GM12878 (cell line): ENCODE measurements around the gene MS4A6A. TPM values are rescaled to one million over a fixed set of nuclear protein-coding genes. Genes with fewer than 3 reads are reported as not detected.

Experiments used
- CREM ChIP-seq: IDR thresholded peaks from 2 replicates; pipeline ENCODE4 v1.6.1; 2014; ENCODE audit warnings: antibody characterized with exemption, low read depth
- FOXM1 ChIP-seq: IDR thresholded peaks from 2 replicates; pipeline ENCODE4 v1.6.1; 2012; ENCODE audit warnings: low read depth, mild to moderate bottlenecking, inconsistent platforms, low read length, moderate library complexity
- GABPA ChIP-seq: IDR thresholded peaks from 2 replicates; pipeline ENCODE4 v1.6.1; 2014; ENCODE audit warnings: antibody characterized with exemption, low read depth, mild to moderate bottlenecking, inconsistent platforms
- IRF5 ChIP-seq: fragments of 450-650 bp; IDR thresholded peaks from 2 replicates; pipeline ENCODE4 v1.6.1; 2017; ENCODE audit warnings: borderline replicate concordance
- MYB ChIP-seq: fragments of 150-350 bp; IDR thresholded peaks from 2 replicates; pipeline ENCODE4 v1.6.1; 2014; ENCODE audit warnings: mild to moderate bottlenecking, low read depth, low read length, borderline replicate concordance
- MYC ChIP-seq: IDR thresholded peaks from 2 replicates; pipeline ENCODE4 v1.6.1; 2011; ENCODE audit warnings: mild to moderate bottlenecking, low read length, moderate library complexity, inconsistent platforms; ENCODE audit not compliant: insufficient read depth, insufficient replicate concordance, insufficient read length, severe bottlenecking
- POLR2AphosphoS2 ChIP-seq: IDR thresholded peaks from 2 replicates; pipeline ENCODE4 v1.6.1; 2011; ENCODE audit warnings: low read depth, mild to moderate bottlenecking, low read length, improper control_type of control experiment, moderate library complexity
- RB1 ChIP-seq: fragments of 450-650 bp; formaldehyde crosslinking; IDR thresholded peaks from 2 replicates; pipeline ENCODE4 v1.6.1; 2017; ENCODE audit warnings: mild to moderate bottlenecking, borderline replicate concordance
- SIN3A ChIP-seq: IDR thresholded peaks from 2 replicates; pipeline ENCODE4 v1.6.1; 2012; ENCODE audit warnings: low read depth, low read length, improper control_type of control experiment
- SMC3 ChIP-seq: IDR thresholded peaks from 2 replicates; pipeline ENCODE4 v1.6.1; 2011; ENCODE audit warnings: low read length, improper control_type of control experiment, borderline replicate concordance
- SREBF2 ChIP-seq: IDR thresholded peaks from 2 replicates; pipeline ENCODE4 v1.6.1; 2012; ENCODE audit warnings: mild to moderate bottlenecking, low read length
- ZNF622 ChIP-seq: fragments of 450-650 bp; IDR thresholded peaks from 2 replicates; pipeline ENCODE4 v1.6.1; 2017; ENCODE audit warnings: mild to moderate bottlenecking, inconsistent platforms
- polyA plus RNA-seq, 11 experiments: library from polyadenylated mRNA; depleted of rRNA in 4 of 11; unstranded in 6 of 11; stranded (reverse) in 5 of 11; fragments of >200 nt; fragmentation: Nextera tagmentation in 4 of 11; fragmentation: Illumina TruSeq in 1 of 11; extraction: Ambion mirVana in 4 of 11; extraction: Trizol in 1 of 11; gene quantifications; 1 replicate in 1 of 11; 2 replicates in 10 of 11; pipeline versions ENCODE4 v1.2.1 to v1.2.3, GENCODE V29; 2011 to 2016; ENCODE audit warnings: inconsistent platforms in 2 of 11, missing spikeins in 2 of 11, low read depth in 1 of 11
- total RNA-seq, 4 experiments: library from RNA; depleted of rRNA in 3 of 4; stranded (reverse); fragments of >200 nt in 3 of 4; fragmentation: Illumina TruSeq in 1 of 4; extraction: Trizol in 1 of 4; gene quantifications; 2 replicates each; pipeline versions ENCODE4 v1.2.1 to v1.2.3, GENCODE V29; 2013 to 2021
- TF ChIP-seq, protein P1 (sequence below): IDR thresholded peaks from 2 replicates; pipeline ENCODE4 v1.6.1; 2012; ENCODE audit warnings: low read length, inconsistent platforms
- TF ChIP-seq, protein P2 (sequence below): IDR thresholded peaks from 2 replicates; pipeline ENCODE4 v1.6.1; 2011; ENCODE audit warnings: low read depth, low read length, improper control_type of control experiment, borderline replicate concordance
- TF ChIP-seq, protein P3 (sequence below): fragments of 450-650 bp; formaldehyde crosslinking; IDR thresholded peaks from 2 replicates; pipeline ENCODE4 v1.4.0; 2020; ENCODE audit warnings: mild to moderate bottlenecking, moderate library complexity
- TF ChIP-seq, protein P4 (sequence below): fragments of 450-650 bp; IDR thresholded peaks from 2 replicates; pipeline ENCODE4 v1.6.1; 2017; ENCODE audit warnings: low read depth, mild to moderate bottlenecking, moderate library complexity

Gene MS4A6A
- total and polyA plus RNA-seq, 10 of the 15 experiments (the other 5 are each of a cell fraction or from before 2014, with no cell fraction given) = 0.75 to 30.7 (median 9.0) TPM

DNA sequence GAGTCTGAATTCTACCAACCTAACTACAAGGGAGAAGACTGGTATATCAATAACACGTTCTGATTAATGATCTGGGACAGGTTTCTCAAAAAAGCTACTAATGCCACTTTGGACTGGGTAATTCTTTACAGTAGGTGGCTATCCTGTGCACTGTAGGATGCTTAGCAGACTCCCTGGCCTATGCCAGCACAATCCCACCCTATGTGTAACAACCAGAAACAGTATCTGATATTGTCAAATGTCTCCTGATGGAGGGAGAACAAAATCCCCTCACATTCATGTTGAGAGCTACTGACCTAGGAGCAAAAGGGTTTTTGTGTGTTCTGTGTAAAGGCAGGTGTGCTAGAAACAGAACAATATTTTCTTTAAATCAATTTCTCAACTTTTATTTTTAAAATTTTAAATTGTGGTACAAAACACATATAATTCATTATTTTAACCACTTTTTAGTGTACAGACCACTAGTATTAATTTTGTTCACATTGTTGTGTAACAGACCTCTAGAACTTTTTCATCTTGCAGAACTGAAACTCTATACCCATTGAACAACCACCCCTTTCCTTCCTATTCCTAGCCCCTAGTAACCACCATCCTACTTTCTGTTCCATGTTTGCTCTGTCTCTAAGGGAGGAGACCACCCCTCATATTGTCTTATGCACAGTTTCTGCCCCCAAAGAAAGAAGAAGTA lies 2.1 kb upstream of the MS4A6A start (continued):
- TF ChIP-seq, protein P1, sequence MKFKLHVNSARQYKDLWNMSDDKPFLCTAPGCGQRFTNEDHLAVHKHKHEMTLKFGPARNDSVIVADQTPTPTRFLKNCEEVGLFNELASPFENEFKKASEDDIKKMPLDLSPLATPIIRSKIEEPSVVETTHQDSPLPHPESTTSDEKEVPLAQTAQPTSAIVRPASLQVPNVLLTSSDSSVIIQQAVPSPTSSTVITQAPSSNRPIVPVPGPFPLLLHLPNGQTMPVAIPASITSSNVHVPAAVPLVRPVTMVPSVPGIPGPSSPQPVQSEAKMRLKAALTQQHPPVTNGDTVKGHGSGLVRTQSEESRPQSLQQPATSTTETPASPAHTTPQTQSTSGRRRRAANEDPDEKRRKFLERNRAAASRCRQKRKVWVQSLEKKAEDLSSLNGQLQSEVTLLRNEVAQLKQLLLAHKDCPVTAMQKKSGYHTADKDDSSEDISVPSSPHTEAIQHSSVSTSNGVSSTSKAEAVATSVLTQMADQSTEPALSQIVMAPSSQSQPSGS = peak; percentile 37; the same call in 1 of the 2 replicates
- TF ChIP-seq ZNF622 (no peak), POLR2AphosphoS2 (no peak), SMC3 (no peak), FOXM1 (peak; percentile 69; the same call in 1 of the 2 replicates), RB1 (no peak), MYC (no peak), MYB (no peak), SREBF2 (no peak), CREM (no peak), SIN3A (no peak), GABPA (no peak), IRF5 (no peak)
- TF ChIP-seq, protein P2, sequence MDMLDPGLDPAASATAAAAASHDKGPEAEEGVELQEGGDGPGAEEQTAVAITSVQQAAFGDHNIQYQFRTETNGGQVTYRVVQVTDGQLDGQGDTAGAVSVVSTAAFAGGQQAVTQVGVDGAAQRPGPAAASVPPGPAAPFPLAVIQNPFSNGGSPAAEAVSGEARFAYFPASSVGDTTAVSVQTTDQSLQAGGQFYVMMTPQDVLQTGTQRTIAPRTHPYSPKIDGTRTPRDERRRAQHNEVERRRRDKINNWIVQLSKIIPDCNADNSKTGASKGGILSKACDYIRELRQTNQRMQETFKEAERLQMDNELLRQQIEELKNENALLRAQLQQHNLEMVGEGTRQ = no peak
- TF ChIP-seq, protein P3, sequence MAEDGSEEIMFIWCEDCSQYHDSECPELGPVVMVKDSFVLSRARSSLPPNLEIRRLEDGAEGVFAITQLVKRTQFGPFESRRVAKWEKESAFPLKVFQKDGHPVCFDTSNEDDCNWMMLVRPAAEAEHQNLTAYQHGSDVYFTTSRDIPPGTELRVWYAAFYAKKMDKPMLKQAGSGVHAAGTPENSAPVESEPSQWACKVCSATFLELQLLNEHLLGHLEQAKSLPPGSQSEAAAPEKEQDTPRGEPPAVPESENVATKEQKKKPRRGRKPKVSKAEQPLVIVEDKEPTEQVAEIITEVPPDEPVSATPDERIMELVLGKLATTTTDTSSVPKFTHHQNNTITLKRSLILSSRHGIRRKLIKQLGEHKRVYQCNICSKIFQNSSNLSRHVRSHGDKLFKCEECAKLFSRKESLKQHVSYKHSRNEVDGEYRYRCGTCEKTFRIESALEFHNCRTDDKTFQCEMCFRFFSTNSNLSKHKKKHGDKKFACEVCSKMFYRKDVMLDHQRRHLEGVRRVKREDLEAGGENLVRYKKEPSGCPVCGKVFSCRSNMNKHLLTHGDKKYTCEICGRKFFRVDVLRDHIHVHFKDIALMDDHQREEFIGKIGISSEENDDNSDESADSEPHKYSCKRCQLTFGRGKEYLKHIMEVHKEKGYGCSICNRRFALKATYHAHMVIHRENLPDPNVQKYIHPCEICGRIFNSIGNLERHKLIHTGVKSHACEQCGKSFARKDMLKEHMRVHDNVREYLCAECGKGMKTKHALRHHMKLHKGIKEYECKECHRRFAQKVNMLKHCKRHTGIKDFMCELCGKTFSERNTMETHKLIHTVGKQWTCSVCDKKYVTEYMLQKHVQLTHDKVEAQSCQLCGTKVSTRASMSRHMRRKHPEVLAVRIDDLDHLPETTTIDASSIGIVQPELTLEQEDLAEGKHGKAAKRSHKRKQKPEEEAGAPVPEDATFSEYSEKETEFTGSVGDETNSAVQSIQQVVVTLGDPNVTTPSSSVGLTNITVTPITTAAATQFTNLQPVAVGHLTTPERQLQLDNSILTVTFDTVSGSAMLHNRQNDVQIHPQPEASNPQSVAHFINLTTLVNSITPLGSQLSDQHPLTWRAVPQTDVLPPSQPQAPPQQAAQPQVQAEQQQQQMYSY (CRISPR knock-in tag) = no peak
- TF ChIP-seq, protein P4, sequence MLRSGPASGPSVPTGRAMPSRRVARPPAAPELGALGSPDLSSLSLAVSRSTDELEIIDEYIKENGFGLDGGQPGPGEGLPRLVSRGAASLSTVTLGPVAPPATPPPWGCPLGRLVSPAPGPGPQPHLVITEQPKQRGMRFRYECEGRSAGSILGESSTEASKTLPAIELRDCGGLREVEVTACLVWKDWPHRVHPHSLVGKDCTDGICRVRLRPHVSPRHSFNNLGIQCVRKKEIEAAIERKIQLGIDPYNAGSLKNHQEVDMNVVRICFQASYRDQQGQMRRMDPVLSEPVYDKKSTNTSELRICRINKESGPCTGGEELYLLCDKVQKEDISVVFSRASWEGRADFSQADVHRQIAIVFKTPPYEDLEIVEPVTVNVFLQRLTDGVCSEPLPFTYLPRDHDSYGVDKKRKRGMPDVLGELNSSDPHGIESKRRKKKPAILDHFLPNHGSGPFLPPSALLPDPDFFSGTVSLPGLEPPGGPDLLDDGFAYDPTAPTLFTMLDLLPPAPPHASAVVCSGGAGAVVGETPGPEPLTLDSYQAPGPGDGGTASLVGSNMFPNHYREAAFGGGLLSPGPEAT = peak; percentile 39; the same call in 1 of the 2 replicates
